ENCODE data around the gene PODXL.

DNA sequence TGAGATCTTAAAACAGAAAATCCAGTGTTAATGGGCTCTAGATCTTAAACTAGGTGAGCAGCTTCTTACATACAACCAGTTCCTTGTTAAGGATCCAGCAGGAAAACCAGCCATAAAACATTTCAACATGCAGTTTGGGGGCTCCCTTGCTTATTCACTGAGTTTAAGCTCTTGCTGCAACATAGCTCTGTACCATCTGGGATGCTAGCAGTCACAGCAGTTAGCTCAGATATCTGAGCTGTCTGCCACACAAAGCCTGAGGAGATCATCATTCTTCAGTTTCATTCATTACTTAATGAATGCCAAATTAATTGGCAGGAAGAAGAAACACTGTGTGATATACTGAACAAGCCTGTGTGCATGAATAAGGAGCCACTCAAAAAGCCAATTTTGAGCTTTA, 62.8 kb downstream of the PODXL start:
- TF ChIP-seq, protein P1, sequence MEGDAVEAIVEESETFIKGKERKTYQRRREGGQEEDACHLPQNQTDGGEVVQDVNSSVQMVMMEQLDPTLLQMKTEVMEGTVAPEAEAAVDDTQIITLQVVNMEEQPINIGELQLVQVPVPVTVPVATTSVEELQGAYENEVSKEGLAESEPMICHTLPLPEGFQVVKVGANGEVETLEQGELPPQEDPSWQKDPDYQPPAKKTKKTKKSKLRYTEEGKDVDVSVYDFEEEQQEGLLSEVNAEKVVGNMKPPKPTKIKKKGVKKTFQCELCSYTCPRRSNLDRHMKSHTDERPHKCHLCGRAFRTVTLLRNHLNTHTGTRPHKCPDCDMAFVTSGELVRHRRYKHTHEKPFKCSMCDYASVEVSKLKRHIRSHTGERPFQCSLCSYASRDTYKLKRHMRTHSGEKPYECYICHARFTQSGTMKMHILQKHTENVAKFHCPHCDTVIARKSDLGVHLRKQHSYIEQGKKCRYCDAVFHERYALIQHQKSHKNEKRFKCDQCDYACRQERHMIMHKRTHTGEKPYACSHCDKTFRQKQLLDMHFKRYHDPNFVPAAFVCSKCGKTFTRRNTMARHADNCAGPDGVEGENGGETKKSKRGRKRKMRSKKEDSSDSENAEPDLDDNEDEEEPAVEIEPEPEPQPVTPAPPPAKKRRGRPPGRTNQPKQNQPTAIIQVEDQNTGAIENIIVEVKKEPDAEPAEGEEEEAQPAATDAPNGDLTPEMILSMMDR (IDR thresholded peaks at IDR 0.05): no peak
- no peak for TF ChIP-seq POLR2A (IDR thresholded peaks at IDR 0.05)

Data from heart left ventricle (tissue), 13 donors.